T follicular helper cell (primary cell): ENCODE results near the gene SUSD6.
"Not testable (repeated sequence)": the region's sequence is repeated elsewhere in the genome, so short reads cannot be mapped to it uniquely, and the experiment has no call there.

ENCODE experiments used
- DNase-seq: peaks from one replicate; pipeline ENCODE4 v3.0.0-alpha.2; 2020; ENCODE audit warnings: low read depth

SUSD6 gene

DNA sequence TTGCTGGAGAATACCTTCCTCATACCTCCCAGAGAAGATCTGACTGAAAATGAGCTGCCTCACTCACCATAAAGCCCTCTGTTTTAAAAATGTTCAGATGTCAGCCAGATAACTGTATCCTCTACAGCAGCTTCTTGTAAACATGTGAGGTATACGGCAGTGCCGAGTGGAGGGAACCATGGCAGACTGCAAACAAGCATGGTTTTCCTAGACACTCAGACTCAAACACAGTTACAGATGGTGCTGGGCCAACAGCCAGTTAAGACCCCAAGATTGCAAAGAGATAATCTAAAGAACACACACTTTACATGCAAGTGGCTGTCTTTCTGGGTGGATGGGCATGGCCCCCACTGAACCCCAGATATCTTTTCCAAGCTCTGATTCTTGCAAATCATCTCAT is 20.1 kb upstream of the SUSD6 start:
- no peak for DNase-seq

DNA sequence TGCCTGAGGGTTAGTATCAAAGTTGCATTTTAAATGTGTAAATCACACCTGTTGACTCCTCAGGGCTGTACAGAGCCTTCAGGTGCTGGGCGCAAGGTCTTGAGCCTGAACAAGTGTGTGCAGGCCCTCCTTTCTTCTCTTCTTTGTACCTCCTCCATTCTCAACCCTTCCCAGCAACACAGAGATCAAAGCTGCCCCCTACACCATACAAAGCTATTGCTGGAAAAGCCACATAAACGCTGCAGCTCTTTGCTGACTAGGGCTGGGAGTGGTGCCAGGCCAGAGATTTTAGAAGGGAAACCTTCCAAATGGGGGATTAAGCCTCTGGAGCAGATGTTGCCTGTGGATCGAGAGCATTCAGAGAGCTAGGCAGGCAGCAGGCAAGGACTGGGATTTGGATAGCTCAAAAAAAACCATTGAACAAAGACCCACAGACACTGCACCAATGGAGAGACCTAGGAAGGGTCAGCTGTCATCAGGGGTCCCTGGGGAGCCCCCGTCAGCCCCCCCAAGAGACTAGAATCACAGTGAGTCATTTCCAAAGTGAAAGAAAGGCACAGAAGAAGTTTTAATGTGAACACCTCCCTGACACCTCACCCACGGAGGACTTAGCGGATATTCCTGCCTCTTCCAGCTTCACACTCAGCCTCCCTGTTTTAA is 18.2 kb upstream of the SUSD6 start:
- no peak for DNase-seq

DNA sequence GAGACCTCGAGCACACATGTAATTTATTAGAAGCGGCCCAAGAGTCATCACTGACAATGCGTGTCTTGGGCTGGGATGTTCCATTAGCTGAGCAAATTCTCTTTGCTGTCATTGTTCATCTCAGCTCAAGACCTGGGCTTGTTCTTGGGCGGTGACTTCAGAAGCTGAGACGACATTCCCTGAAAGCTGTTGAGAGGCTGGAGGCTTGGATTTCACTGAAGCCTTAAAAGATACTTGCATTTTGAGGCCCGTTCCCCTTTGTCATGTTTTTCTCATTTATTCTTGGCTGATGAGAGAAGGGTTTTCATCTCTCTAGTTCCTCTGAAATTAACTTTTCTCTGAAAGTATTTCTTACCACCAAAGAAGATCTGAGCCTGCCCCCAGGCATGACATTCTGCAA is 16.6 kb upstream of the SUSD6 start:
- no peak for DNase-seq

DNA sequence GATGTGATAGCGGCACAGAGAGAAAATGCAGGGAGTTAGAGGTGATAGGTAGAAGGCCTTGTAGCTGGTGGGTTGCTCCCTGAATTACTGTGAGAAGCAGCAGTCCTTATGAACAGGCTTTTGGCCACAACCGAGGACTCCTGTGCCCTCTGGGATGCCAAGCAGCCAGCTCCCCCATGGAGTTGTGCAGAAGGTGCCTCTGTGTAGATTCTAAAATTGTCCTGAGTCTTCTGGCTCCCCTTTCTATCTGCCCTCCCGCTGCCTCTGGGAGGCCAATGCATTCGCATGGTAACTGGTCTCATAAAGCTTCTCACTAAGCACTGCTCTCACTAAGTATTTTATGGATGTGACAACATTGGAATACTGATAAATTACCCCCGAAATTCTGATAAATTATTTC is 16.1 kb upstream of the SUSD6 start:
- no peak for DNase-seq

DNA sequence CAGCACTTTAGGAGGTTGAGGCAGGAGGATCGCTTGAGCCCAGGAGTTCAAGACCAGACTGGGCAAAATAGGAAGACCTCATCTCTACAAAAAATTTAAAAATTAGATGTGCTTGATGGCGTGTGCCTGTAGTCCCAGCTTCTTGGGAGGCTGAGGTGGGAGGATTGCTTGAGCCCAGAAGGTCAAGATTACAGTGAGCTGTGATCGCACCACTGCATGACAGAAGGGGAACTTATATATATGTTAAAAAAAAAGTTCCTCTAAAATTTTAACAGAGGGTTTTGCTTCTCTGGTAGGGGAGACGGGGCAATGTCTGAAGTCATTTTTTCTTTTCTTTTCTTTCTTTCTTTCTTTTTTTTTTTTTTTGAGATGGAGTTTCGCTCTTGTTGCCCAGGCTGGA is 12.0 kb upstream of the SUSD6 start:
- not testable (repeated sequence) for DNase-seq

DNA sequence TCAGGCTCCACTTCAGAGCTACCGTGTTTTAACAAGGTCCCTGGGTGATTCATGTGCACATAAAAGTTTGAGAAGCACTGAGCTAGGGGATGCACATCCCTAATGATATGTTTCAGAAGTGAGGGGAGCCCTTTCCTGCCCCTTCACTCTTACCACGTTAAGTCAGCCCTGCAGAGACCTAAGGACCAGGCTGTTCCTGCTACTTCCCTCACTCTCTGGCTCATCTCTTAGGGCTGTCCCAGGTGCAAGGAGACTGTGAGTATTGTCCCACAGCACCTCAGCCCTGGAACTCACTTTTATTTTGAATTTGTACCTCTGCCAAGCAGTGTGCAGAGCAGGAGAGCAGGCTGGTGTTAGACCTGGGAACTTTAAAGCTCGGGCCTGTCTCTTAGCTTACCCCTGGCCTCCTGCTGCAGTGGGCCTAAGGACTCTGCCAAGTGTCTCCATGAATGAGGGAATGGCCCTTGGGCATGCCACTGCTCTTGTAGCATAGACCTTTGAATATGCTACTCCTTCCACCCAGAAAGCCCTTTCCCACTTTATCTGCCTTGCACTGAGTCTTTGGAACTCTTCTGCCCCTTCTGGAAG is 11.0 kb upstream of the SUSD6 start:
- no peak for DNase-seq

DNA sequence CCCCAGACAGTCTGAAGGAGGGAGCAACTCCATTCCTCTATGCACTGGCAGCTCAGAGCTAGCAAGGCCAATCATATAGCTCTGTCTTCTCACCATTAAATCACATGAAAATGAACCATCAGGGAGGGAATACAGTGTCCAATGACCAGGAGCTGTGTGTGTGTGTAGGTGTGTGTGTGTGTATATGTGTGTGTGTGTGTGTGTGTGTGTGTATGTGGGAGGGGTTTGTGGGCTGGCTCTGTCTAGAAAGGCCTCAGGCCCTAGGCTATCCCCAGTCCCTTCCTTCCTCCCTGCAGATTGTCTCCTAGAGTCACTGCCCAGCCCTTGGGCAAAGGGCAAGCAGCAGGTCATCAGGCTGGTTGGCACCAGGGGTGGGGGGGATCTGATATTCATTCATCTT is 5.7 kb upstream of the SUSD6 start:
- DNase-seq: no peak

DNA sequence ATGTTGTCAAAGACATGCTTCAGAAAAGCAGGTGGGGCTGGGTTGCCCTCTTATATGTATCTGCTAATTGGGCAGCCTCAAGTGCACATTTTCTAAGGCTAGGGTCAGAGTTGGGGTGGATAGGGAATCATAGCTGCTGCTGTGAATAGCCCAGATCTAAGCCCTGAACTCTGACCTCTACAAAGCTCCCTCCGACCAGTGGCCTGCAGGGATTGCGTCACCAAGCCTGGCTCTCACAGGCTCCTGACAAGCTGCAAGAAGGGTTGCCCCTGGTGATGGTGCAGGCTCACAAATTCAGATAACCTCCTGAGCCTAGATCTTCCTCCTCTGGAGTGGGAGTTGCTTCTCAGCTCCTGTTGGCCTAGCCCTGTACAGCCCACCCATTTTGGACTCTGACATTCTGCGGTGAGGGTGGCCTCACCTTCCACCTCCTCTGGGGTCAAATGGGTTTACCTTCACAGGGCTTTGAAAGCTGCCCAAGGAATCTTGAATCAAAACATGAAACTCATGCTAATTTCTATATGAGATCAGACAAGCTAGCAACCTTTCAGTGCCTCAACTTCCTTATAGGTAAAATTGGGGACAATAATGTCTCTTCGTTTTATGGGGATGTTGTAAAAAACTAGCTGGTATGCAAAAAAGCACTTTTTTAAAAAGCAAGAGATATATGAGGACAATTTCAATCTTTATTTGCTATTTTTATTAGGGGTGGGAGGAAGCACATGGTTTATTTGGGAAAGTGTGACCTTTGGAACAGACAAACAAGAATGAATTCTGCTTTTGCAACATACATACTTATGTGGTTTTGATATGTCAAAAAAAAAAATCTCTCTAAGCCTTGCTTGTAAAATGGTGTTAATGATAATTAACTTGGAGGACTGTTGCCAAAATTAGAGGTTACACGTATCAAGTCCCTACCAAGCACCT is 4.9 kb upstream of the SUSD6 start:
- no peak for DNase-seq

DNA sequence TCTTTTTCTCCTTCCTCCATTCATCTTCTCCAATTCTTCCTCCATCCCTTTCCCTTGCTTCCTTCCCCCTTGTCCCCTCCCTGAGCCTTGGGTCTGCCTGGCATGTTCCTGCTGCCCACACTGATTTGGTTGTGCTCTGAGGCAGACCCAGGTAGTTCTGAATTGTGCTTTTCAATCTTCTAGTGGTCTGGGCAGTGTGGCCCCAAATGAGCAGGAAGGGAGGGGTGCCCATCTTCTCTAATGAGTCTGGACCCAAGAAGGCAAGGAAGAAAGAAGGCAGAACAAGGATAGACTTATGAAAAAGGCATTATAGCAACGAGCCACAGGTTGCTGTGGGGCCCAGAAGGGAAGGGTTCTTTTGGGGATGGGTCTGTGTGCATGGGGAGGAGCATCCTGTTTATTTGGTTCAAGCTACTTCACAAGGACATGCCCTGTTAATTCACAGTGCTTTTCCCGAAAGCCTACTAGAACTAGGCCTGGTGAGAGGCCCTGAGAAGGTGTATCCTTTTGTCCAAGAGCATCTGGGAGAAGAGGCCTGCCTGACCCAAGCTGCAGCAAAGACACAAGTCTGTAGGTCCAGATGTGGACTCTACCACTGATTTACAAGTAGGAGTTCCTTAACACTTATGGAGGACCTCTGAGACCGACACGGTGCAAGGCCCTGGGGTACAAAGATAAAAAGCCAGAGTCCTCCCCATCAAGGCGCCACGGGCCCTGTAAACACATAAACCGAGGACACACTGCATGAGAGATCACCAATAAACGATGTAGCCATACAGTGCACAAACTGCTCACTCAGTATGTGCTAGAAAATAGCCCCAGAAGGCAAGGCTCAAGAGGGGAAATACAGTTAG is 1.1 kb upstream of the SUSD6 start:
- DNase-seq: no peak

DNA sequence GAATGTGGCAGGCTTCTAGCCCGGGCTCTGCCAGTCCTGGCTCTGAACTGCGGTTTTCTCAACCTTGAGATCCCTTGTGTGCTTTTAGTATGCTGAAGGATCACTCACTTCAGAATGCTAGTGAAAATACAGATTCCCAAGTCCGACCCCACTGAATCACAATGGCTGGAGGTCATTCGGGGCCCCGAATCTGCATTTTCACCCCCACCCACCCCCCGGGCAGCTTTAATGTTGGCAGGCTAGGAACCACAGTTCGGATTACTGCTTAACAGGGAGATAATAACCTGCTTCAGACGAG is 573 bp upstream of the SUSD6 start:
- no peak for DNase-seq

DNA sequence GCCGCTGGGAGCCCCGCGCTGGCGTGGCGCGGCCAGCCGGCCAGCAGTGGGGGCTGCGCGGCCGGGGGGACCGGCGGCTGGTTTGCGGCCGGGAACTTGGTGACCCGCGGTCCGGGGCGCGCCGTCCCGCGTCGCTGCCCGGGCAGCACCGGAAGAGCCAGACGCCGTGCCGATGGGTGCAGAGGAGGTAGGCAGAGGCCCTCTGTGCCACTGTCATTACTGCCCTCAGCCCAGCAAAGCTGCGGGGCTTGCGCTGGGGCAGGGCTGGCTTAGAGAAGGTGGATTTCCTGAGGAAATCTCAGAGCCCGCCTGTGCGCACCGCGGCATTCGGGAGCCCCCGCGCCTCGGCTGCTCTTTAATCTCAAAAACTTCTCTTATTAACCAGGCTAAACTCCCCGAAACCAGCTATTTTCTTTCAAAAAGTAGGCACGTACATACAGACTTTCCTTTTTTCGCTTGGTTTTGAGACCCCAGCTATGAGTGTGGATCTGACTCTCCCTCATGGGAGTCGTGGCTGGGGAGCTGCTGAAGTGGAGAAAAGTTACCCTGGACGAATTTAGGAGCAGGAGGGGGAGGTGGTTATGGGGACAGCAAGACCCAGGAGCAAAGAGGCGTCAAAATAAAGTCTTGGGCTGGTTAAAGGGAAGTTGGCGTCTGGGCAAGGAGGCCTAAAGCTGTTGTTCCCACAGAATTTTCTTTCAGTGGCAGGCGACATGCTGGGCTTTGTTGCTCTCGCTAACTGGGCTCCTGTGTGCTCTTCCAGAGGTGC is 802 bp downstream of the SUSD6 start:
- peak; percentile 31 for DNase-seq

DNA sequence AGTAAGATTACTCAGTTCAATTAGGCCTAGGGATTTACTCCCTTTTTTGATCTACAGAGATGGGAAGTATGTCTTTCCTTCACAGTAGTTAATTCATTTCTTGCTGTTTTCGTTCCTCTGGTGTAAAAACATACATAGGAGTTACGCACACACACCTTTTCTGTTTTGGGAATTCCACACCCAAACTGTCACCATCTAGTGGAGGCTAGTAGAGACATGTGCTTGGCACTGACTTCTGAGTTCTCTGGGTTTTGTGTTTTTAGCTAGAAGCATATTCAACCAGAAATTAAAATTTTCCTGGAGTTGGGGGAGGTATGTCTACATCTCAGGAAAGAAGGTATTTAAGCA is 1.4 kb downstream of the SUSD6 start:
- no peak for DNase-seq

DNA sequence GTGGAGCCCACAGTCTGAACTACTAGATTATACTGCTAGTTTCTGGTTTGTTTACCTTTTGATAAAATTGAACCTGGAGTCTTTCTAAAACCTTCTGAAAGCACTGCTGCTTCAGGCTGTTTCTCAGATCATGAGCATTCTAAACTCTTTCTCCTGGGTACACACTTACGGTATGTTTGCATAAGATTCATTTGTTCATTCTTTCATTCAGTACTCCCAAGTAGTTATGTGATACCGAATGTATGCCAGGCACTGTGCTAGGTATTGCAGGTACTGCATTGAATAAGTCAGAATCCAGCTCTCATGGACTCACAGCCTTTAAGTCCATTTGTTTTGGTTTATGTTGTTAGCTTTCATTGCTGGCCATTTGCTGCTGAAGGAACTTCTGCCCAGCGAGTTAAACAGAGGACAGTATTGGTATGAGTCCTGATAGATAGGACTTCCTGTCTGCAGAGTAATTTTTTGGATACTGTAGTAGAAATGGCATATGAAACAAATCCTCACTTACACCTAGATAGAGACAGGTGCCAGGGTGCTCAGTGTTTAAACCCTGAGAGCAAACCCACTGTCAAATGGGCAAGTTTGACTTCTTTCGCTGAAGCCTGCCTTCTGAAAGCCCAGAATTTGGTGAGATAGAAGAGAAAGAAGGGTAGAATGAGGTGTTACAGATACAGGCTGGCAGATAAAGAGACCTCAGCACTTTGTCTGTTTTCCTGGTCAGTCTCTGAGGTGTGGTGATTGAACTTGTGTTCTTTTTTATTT is 2.1 kb downstream of the SUSD6 start:
- no peak for DNase-seq

DNA sequence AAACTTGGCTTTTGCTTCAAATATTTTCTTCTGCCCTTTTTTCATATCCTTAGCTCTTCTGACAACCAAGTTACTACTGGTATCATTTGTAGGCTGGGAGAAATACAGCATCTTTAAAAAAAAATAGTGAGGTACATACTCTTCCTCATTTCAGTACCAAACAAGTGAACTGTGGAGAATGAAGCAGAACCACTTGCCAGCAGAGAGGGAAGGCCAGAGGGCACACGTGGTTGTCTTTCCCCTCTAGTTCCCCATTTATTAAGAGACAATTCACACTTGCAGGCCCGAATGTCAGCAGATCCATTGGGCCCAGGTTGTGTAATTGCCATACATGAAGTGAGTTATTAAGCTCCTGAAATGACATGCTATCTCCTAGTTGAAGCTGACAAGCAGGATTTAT is 3.2 kb downstream of the SUSD6 start:
- no peak for DNase-seq

DNA sequence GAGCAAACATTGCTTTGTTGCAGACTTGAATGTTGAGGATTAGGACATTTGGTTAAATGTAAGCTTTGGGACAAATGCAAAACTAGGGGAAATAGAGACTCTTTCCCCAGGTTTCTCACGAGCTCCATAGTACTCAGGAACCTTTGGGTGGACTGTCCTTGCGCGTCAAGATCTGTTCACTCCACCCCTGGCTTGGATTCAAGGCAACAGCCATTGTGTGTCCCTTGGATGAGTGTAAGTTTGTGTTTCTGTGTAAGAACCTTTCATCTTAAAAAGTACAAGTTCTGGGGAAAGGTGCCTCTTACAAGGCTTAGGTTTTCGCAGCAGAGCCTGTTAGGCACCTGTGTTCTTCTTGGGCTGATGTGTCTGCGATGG is 3.7 kb downstream of the SUSD6 start:
- DNase-seq: no peak

DNA sequence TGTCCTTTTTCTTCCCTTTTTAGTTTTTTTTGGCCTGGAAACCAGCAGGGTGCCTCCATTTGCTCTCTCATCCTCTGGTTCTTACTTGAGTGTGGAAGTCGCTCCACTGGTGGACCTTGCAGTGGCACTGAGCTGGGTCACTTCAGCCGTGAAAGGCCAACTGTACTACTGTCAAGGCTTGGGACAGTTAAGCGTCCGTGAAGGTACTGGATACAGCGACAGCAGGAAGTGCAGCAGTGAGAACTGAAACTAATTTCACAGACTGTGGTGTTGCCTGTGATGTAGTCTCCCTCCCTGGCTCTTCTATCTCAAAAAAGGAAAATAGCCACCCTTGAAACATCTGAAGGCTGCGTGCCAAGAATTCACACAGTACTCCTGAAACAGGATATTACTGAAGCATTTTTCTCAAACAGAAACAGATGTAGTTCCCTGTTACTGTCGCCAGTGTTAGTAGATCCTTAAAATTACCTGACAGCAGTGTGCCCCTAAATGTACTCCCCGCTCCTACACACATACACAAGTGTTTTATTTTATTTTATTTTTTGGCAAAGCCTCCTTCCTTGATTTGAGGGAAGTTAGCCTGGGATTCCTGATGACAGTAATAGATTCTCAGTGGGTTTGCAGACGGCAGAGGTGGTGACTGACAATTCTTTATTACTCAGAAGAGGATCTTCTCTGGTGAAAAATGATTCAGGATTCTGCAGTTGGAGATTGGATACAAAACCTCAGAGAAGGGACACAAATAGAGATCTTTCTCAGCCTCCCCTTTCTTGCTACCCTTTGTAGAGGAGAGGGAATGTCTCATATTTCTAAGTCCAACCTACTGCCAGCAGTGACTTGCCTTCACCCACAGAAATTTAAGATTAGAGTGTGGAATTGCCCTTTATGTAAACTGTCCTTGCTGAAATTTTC is 4.4 kb downstream of the SUSD6 start:
- no peak for DNase-seq

DNA sequence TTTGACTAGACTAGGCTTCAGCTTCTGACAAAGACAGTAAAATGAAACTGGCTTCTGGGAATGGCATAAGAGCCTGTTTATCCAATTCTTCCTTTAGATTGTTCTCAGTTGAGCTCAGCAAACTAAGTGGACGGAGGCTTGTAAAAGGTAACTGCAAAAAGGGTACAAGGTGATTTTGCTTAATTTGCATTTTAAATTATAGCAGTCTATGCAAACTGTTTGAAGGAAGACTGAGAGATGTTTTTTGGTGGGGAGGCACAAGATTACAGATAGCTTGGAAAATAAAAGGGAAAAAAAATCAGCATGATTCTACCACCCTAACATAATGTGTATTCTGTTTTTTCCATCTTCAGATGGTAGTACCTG is 5.0 kb downstream of the SUSD6 start:
- DNase-seq: no peak

DNA sequence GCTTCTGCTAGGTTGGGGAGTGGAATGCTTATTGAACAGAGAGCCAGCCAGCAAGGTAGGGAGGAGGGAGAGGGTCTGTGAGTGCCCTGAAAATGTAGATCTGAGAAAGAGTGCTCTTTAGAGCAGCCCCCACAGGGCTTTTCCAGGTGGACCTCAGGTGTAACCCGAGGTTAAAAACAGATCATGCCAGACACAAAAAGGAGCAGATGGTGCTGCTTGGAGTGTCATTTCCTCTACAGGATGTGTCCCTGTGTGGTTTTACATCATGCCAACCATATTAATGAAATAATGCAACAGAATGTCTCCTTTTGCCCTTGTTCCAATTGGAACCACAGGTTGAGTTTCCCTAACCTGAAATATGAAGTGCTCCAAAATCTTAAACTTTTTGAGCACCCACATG is 6.4 kb downstream of the SUSD6 start:
- no peak for DNase-seq

DNA sequence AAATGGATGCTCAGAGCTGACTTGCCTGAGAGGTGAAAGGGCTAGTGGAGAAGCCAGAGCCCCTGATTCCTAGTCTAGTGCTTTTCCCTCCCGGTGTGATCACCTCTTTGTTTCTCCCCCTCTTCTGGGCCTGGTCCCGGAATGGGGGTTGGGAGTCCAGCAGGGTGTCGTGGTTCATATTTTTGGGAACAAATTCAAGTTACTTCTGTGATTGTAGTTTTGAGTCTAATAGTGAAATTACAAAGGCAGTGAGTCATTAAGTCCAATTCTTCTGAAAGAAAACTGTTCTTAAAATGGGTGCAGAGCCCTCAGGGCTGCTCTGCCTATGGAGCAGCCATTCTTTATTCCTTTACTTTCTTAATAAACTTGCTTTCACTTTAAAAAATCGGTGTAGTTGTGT is 7.6 kb downstream of the SUSD6 start:
- no peak for DNase-seq

DNA sequence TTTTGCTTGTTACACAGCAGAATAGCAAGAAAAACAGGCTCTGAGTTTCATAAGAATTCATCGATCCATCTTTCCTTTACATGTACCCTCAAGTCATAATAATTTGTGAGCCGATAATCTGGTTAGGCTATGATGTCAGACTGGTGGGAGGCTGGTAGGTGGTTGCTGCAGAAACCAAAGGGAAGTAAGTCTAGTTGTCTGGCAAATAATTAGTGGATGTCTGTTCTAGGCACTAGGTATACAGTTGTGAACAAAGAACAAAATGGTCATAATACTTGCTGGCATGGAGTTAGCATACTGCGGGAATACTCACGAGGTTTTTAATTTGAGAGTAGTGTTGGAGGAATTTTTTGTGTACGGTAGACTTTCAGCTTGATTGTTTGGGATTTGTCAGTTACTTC is 8.8 kb downstream of the SUSD6 start:
- DNase-seq: no peak
